ENCODE data around the gene DHCR7. TPM values are rescaled to one million over a fixed set of nuclear protein-coding genes. Genes with fewer than 3 reads are reported as not detected.

The DHCR7 gene
- total RNA-seq, 8 experiments from 2014 or later = 15.3 to 155 (median 49.6) TPM

DNA sequence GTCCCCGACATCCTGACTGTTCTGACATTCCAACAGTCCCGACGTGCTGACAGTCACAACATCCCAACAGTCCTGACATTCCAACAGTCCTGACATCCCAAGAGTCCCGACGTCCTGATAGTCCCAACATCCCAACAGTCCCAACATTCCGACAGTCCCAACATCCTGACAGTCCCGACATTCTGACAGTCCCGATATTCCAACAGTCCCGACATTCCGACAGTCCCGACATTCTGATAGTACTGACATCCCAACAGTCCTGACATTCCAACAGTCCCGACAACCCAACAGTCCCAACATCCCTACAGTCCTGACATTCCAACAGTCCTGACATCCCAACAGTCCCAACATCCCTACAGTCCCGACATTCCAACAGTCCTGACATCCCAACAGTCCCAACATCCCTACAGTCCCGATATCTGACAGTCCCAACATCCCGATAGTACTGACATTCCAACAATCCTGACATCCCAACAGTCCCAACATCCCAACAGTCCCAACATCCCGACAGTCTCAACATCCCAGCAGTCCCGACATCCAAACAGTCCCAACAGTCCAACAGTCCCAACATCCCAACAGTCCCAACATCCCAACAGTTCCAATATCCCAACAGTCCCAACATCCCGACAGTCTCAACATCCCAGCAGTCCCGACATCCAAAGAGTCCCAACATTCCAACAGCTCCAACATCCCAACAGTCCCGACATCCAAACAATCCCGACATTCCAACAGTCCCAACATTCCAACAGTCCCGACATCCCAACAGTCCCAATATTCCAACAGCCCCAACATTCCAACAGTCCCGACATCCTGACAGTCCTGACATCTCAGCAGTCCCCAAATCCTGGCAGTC is 60.2 kb downstream of the DHCR7 start:
- no peak for ATAC-seq (replicated peaks in 6 of 8)
- in situ Hi-C loops (cut with MboI; ENCODE audit: low pct_unique_long_range_greater_than_20kb in 2 of 9, low sequenced_read_pairs in 9 of 9, unreplicated experiment in 9 of 9) = no loop called here
- Histone ChIP-seq H3K27ac (no peak overlapping the region), H3K4me3 (no peak overlapping the region), H3K4me1 (replicated peaks in 1 of 2) (no peaks in the 10 kb centered on the region)
- 32 to 100% (median 75%) methylated on average over 2 to 17 of the region's 23 CpGs for WGBS, 10 experiments

DNA sequence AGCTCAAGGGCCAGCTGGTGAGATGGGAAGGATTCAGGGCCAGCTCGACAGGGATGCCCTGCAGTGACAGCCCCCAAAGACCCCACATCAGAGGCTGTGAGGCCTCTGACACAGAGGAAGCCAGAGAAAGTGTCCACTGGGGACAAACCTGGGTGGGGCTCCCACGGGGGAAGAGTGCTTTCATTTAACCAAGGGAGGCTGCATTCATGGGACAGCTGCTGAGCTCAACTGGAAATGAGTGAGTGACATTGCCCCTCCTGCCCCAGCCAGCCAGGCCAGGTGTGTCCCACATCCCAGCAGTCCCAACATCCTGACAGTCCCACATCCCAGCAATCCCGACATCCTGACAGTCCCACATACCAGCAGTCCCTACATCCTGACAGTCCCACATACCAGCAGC is 61.0 kb downstream of the DHCR7 start:
- Histone ChIP-seq H3K4me1 (replicated peaks in 1 of 2) (no peaks in the 10 kb centered on the region), H3K27ac (no peak overlapping the region), H3K4me3 (no peak overlapping the region)
- no peak for ATAC-seq (replicated peaks in 6 of 8)
- WGBS, 10 experiments = 40 to 60% (median 40%) methylated on average over 1 to 2 of the region's 3 CpGs; no CpG with 5 or more reads in 7 of the 10 experiments
- in situ Hi-C loops (cut with MboI; ENCODE audit: low pct_unique_long_range_greater_than_20kb in 2 of 9, low sequenced_read_pairs in 9 of 9, unreplicated experiment in 9 of 9) = no loop called here

DNA sequence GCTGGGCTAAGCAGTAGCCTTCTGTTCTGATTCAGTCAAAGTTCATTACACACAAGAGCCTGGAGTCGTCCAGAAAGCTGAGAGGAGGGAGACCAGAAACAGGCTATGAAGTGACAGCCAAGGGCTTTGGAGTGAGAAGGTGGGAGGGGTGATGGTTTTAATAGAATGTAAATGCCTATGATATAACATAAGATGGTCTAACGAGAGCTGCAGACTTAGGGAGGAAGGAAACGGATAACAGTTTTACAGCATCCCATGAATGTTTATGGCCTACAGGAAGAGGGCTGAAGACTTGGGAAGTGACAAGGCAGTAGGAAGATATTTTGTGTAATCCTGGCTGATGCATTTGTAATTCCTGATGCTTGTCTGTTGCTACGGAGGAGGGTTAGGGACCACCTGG is 62.0 kb downstream of the DHCR7 start:
- WGBS, 10 experiments = 0 to 63% (median 26%) methylated on average over 1 to 4 of the region's 4 CpGs; no CpG with 5 or more reads in 2 of the 10 experiments
- no peak overlapping the region for H3K4me3 ChIP-seq
- no peak overlapping the region for H3K27ac ChIP-seq
- no peak for ATAC-seq (replicated peaks in 6 of 8)
- in situ Hi-C loops (cut with MboI; ENCODE audit: low pct_unique_long_range_greater_than_20kb in 2 of 9, low sequenced_read_pairs in 9 of 9, unreplicated experiment in 9 of 9) = no loop called here
- no peaks in the 10 kb centered on the region for H3K4me1 ChIP-seq (replicated peaks in 1 of 2)

DNA sequence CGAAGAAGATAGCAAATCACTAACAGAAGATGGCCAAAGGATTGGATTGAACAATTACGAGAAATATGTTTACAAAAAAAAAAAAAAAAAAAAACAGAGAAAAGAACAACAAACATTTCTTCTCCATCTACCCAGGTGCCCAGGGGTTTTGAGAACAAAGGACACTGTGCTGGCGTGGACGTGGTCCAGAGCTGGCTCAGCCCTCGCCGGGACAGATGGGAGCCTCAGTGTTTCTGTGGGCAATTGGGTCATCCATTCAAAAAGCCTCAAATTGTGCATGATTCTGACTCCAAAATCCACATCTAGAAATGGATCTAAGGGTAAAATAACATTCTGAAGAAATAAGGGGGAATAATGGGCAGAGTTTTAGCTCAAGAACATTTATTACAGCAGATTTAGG is 63.1 kb downstream of the DHCR7 start:
- Histone ChIP-seq H3K4me1 (replicated peaks in 1 of 2) (no peaks in the 10 kb centered on the region), H3K4me3 (no peak overlapping the region), H3K27ac (no peak overlapping the region)
- in situ Hi-C loops (cut with MboI; ENCODE audit: low pct_unique_long_range_greater_than_20kb in 2 of 9, low sequenced_read_pairs in 9 of 9, unreplicated experiment in 9 of 9) = no loop called here
- no peak for ATAC-seq (replicated peaks in 6 of 8)
- WGBS, 10 experiments = 9 to 82% (median 54%) methylated on average over 4 to 6 of the region's 6 CpGs; no CpG with 5 or more reads in 2 of the 10 experiments

DNA sequence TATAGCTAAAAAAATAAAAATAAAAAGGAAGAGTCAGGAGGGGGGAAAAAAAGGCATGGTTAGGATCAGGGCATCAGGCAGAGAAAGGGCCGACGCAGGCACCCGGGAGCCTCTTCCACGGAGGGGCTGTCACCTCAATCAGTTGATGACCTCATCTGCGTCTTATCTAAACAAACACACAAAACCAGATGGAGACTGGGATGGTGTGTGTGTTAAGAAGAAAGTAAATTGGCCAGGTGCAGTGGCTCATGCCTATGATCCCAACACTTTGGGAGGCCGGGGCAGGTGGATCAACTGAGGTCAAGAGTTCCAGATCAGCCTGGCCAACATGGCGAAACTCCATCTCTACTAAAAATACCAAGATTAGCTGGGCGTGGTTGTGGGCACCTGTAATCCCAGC is 63.6 kb downstream of the DHCR7 start:
- 7 to 100% (median 61%) methylated on average over 1 to 7 of the region's 8 CpGs for WGBS, 10 experiments
- peaks cover 0 to 2% of the 10 kb centered on the region in 2 donors for H3K4me1 ChIP-seq (replicated peaks in 1 of 2)
- ATAC-seq (replicated peaks in 6 of 8) = no peak
- H3K4me3 ChIP-seq = no peak overlapping the region
- in situ Hi-C loops (cut with MboI; ENCODE audit: low pct_unique_long_range_greater_than_20kb in 2 of 9, low sequenced_read_pairs in 9 of 9, unreplicated experiment in 9 of 9) = no loop called here
- no peak overlapping the region for H3K27ac ChIP-seq

Other genes with a start within 250 kb of the DHCR7 start
- gene SHANK2, start 195.8 kb downstream of the DHCR7 start, total RNA-seq = 10 to 100 TPM in 3 of 8 experiments, 1 to 10 TPM in 4, under 1 TPM in 1; 0.36 to 19.2 (median 8.9) TPM
- gene NADSYN1, start 4.8 kb upstream of the DHCR7 start, total RNA-seq = 100 to 1,000 TPM in 1 of 8 experiments, 10 to 100 TPM in 7; 20.3 to 120 (median 37.1) TPM
- under 1 TPM in 7 of 8 experiments, not detected in 1; 0.21 to 0.91 (median 0.27) TPM for gene KRTAP5-7, start 78.9 kb upstream of the DHCR7 start, total RNA-seq
- under 1 TPM in 7 of 8 experiments, not detected in 1; 0.11 to 0.81 (median 0.37) TPM for gene KRTAP5-8, start 89.6 kb upstream of the DHCR7 start, total RNA-seq
- 1 to 10 TPM in 1 of 8 experiments, under 1 TPM in 3, not detected in 4; 0.36 to 1.2 (median 0.39) TPM for gene KRTAP5-9, start 100.0 kb upstream of the DHCR7 start, total RNA-seq
- gene KRTAP5-10, start 117.2 kb upstream of the DHCR7 start, total RNA-seq = under 1 TPM in 4 of 8 experiments, not detected in 4; 0.17 to 0.66 (median 0.32) TPM
- gene KRTAP5-11, start 134.5 kb upstream of the DHCR7 start, total RNA-seq = under 1 TPM in 1 of 8 experiments, not detected in 7; 0.76 TPM